HG03432 (cell line): ENCODE data around the gene STIP1.
A peak's percentile ranks its signal among the peaks of the same experiment; 100 is the strongest.

ENCODE experiments used
- ATAC-seq: cut with Tn5 transposase; IDR thresholded peaks from one replicate; pipeline ENCODE4 v1.9.1; 2021; ENCODE audit warnings: mild to moderate bottlenecking, moderate library complexity; ENCODE audit not compliant: unreplicated experiment

STIP1 gene

GRCh38 chr11:64196626-64197025 is 10.7 kb downstream of the STIP1 start:
- ATAC-seq: no peak

GRCh38 chr11:64198511-64198910 is 12.5 kb downstream of the STIP1 start:
- no peak for ATAC-seq

GRCh38 chr11:64201543-64201942 is 15.6 kb downstream of the STIP1 start:
- ATAC-seq: no peak

- no peak for ATAC-seq
These were observed 17.0 kb downstream of the STIP1 start for GRCh38 chr11:64202992-64203391.

GRCh38 chr11:64203421-64204079 is 17.6 kb downstream of the STIP1 start:
- ATAC-seq: no peak

- ATAC-seq: no peak
These were observed 18.1 kb downstream of the STIP1 start for GRCh38 chr11:64204080-64204440.

GRCh38 chr11:64204464-64204989 is 18.6 kb downstream of the STIP1 start:
- ATAC-seq: no peak

- ATAC-seq: peak; percentile 41
These were observed 20.7 kb downstream of the STIP1 start, which contains the start of gene FERMT3 for GRCh38 chr11:64206457-64207255. Gene FERMT3 (plus strand): TSS chr11:64206721. CDS start chr11:64207365, 644 bp downstream.

GRCh38 chr11:64207256-64208085 is 21.5 kb downstream of the STIP1 start:
- ATAC-seq: peak; percentile 55

GRCh38 chr11:64208086-64208795 is 22.3 kb downstream of the STIP1 start:
- no peak for ATAC-seq

- no peak for ATAC-seq
These were observed 23.0 kb downstream of the STIP1 start for GRCh38 chr11:64208796-64209562.

GRCh38 chr11:64209563-64209843 is 23.5 kb downstream of the STIP1 start:
- ATAC-seq: no peak

GRCh38 chr11:64210301-64211020 is 24.5 kb downstream of the STIP1 start:
- no peak for ATAC-seq

- no peak for ATAC-seq
These were observed 25.4 kb downstream of the STIP1 start for GRCh38 chr11:64211181-64211872.

GRCh38 chr11:64216879-64217278 is 30.9 kb downstream of the STIP1 start:
- ATAC-seq: no peak

- ATAC-seq: no peak
These were observed 32.8 kb downstream of the STIP1 start for GRCh38 chr11:64218628-64219353.

GRCh38 chr11:64219354-64219684 is 33.3 kb downstream of the STIP1 start:
- no peak for ATAC-seq

GRCh38 chr11:64219755-64220154 is 33.8 kb downstream of the STIP1 start:
- no peak for ATAC-seq
